Fibroblast of the aortic adventitia (primary cell): Measurements from ENCODE around the gene CXCR3. TPM values are rescaled to one million over a fixed set of nuclear protein-coding genes. Genes with fewer than 3 reads are reported as not detected.
"Not testable (repeated sequence)": the region's sequence is repeated elsewhere in the genome, so short reads cannot be mapped to it uniquely, and the experiment has no call there.

Experiments used
- DNase-seq: peaks from one replicate; pipeline ENCODE4 v3.0.0-alpha.2; 2010; ENCODE audit warnings: low read depth
- H3K4me3 ChIP-seq: 2 replicates; pipeline ENCODE4 v1.5.1; 2011; ENCODE audit warnings: low read depth, mild to moderate bottlenecking, control low read depth, low read length, moderate library complexity
- total RNA-seq: library from RNA; depleted of rRNA; stranded (reverse); fragments of >200 nt; gene quantifications from 2 replicates; pipeline ENCODE4 v1.2.3, GENCODE V29; 2012; ENCODE audit warnings: low replicate concordance
- TF ChIP-seq, protein P1 (sequence below): IDR thresholded peaks from 2 replicates; pipeline ENCODE4 v1.5.1; 2011; ENCODE audit warnings: mild to moderate bottlenecking, low read length, control low read depth, inconsistent platforms; ENCODE audit not compliant: insufficient read depth

The CXCR3 gene
- total RNA-seq, 1 donor = not detected

- H3K4me3 ChIP-seq = no peak overlapping the region
- no peak for DNase-seq
- TF ChIP-seq, protein P1, sequence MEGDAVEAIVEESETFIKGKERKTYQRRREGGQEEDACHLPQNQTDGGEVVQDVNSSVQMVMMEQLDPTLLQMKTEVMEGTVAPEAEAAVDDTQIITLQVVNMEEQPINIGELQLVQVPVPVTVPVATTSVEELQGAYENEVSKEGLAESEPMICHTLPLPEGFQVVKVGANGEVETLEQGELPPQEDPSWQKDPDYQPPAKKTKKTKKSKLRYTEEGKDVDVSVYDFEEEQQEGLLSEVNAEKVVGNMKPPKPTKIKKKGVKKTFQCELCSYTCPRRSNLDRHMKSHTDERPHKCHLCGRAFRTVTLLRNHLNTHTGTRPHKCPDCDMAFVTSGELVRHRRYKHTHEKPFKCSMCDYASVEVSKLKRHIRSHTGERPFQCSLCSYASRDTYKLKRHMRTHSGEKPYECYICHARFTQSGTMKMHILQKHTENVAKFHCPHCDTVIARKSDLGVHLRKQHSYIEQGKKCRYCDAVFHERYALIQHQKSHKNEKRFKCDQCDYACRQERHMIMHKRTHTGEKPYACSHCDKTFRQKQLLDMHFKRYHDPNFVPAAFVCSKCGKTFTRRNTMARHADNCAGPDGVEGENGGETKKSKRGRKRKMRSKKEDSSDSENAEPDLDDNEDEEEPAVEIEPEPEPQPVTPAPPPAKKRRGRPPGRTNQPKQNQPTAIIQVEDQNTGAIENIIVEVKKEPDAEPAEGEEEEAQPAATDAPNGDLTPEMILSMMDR = no peak
Observed at GRCh38 chrX:71618787-71619186, 476 bp upstream of the CXCR3 start.

DNA sequence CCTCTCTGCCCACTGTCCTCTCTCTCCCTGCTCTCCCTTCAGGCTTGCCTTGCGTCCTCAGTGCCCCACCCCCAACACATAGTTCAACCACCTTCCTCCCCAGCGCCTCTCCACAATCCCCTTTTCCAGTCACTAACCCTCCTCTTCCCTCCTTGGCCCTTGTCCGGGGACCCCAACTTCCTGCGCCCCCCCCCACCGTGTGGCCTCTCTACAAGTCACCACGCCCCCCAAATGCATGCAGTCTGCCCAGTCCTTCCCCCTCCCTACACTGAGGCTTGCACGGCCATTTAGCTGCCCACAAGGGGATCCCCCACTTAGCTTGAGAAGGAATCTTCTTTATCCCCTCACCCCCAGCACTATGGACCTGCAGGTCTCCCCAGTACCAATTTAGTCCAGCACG is 569 bp downstream of the CXCR3 start:
- no peak overlapping the region for H3K4me3 ChIP-seq
- no peak for DNase-seq
- TF ChIP-seq, protein P1 = no peak

- DNase-seq = no peak
- TF ChIP-seq, protein P1 = no peak
- no peak overlapping the region for H3K4me3 ChIP-seq
Observed at GRCh38 chrX:71616672-71617529, 1.4 kb downstream of the CXCR3 start.

DNA sequence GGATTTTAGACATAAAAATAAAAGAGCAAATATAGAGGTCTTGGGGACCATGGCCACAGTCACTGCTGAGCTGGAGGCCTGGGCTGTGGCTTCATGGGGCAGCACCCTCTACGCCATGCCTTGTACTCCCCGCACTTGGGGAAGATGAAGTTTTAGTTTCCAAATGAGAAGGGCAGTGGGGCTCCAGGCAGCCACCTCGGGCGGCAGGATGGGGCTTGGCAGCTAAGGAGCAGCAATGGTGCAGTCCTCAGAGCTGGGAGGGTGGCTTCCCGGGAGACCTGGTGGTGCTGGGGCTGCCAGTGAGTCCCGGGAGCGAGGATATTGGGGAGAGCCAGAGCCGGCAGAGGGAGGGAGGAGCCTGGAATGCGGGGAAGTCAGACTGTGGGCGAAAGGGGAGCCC is 2.4 kb downstream of the CXCR3 start:
- no peak for DNase-seq
- TF ChIP-seq, protein P1 = no peak

DNA sequence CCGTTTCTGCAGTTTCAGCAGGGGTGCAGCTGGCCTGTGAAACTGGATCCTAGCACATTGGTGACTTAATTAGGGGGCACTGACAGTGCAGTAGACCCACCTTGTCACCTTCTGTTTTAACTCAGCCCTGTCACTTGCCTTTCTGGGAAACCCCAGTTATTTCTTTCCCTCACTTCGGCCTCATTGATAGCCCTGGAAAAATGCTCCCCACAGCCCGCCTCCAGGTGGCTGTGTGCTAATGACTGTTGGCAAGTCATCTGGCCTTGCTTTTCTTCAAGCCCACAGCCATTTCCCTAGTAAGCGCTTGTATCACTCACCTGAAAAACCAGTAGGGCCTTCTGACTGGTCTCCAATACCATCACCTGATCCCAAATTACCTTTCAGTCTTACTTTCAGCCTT is 3.3 kb downstream of the CXCR3 start:
- TF ChIP-seq, protein P1 = no peak
- H3K4me3 ChIP-seq = no peak overlapping the region
- DNase-seq = no peak

More for the DNA sequence above, 2.4 kb downstream of the CXCR3 start:
- no peak overlapping the region for H3K4me3 ChIP-seq

- H3K4me3 ChIP-seq = no peak overlapping the region
- TF ChIP-seq, protein P1 = no peak
- DNase-seq = no peak
Observed at GRCh38 chrX:71612256-71612655, 6.1 kb downstream of the CXCR3 start.

DNA sequence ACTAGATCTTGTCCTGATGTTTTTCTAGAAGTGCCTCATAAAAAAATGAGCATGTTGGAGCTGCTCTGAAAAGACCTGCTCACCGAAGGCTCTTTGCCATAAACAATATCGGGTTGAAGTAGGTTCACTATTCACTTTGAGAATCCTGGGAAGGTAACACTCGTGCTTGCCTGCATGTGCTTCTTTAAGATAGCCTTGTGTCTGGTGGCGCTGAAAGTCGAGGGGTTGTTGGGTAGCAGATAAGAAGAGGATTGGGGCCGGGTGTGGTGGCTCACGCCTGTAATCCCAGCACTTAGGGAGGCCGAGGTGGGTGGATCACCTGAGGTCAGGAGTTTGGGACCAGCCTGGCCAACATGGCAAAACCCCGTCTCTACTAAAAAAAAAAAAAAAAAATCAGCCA is 6.6 kb downstream of the CXCR3 start:
- H3K4me3 ChIP-seq, DNase-seq: not testable (repeated sequence)
